A549 (cell line): ENCODE measurements around the gene PIP4K2B. TPM values are rescaled to one million over a fixed set of nuclear protein-coding genes. Genes with fewer than 3 reads are reported as not detected.

Experiments used
- ATAC-seq, 2 experiments: fragments of 200-7000 bp in 1 of 2; fragments of >200 bp in 1 of 2; cut with Nextera tagmentation in 1 of 2; cut with Tn5 transposase in 1 of 2; 3 replicates each; pipeline versions ENCODE4 v1.8.0 to v1.9.1; 2018 to 2020; ENCODE audit warnings: mild to moderate bottlenecking in 1 of 2, moderate library complexity in 1 of 2
- CTCF ChIA-PET: fragments of 300-600 bp; sonication (Branson Sonifier 250); formaldehyde crosslinking; extraction: SDS; loops from one replicate; lab custom pipeline; 2021; ENCODE audit warnings: antibody characterized with exemption, inconsistent platforms; lab: Yijun Ruan, JAX
- POLR2A ChIA-PET: fragments of 350-600 bp; formaldehyde crosslinking; extraction: SDS; loops from one replicate; lab custom pipeline; 2021; ENCODE audit warnings: antibody characterized with exemption, inconsistent platforms; lab: Yijun Ruan, JAX
- DNase-seq, 2 experiments: peaks; one replicate each; pipeline versions ENCODE4 v3.0.0 to v3.0.0-alpha.2; 2011 to 2016; ENCODE audit warnings: low read depth in 1 of 2, low spot score in 1 of 2
- FAIRE-seq: peaks from 2 replicates; lab custom pipeline; 2011; peaks lifted over from hg19 to GRCh38; lab: Jason Lieb, UNC
- H3K27ac ChIP-seq, 2 experiments: fragments of >200 bp; sonication (Bioruptor Twin); formaldehyde crosslinking; 3 replicates each; pipeline ENCODE4 v1.5.1; 2016 to 2017
- H3K4me1 ChIP-seq: fragments of >200 bp; sonication (Bioruptor Twin); formaldehyde crosslinking; 3 replicates; pipeline ENCODE4 v1.6.1; 2016
- H3K4me2 ChIP-seq: fragments of >200 bp; sonication (Bioruptor Twin); formaldehyde crosslinking; 3 replicates; pipeline ENCODE4 v1.6.1; 2016
- H3K4me3 ChIP-seq: fragments of >200 bp; sonication (Bioruptor Twin); formaldehyde crosslinking; 3 replicates; pipeline ENCODE4 v1.5.1; 2016
- H3K9me3 ChIP-seq: fragments of >200 bp; sonication (Bioruptor Twin); formaldehyde crosslinking; 3 replicates; pipeline ENCODE4 v1.6.1; 2016
- CHD4 ChIP-seq: fragments of 200-600 bp; sonication (generic); IDR thresholded peaks from 2 replicates; pipeline ENCODE4 v1.6.1; 2016; ENCODE audit warnings: antibody characterized with exemption, mild to moderate bottlenecking, borderline replicate concordance
- EHF ChIP-seq: fragments of 250-450 bp; sonication (Bioruptor Pico); IDR thresholded peaks from 2 replicates; pipeline ENCODE4 v1.5.0; 2020; ENCODE audit warnings: mild to moderate bottlenecking
- FOSL2 ChIP-seq, 2 experiments: fragments of 450-650 bp in 1 of 2; fragments of >200 bp in 1 of 2; sonication (Bioruptor Twin) in 1 of 2; formaldehyde crosslinking; IDR thresholded peaks; 2 replicates each; pipeline versions ENCODE4 v1.5.0 to v1.6.1; 2016 to 2020; ENCODE audit warnings: mild to moderate bottlenecking in 1 of 2, moderate library complexity in 1 of 2
- GATA3 ChIP-seq: IDR thresholded peaks from 2 replicates; pipeline ENCODE4 v1.6.1; 2012; ENCODE audit warnings: borderline replicate concordance
- HDAC2 ChIP-seq: fragments of 200-600 bp; sonication (generic); IDR thresholded peaks from 2 replicates; pipeline ENCODE4 v1.6.1; 2016
- HOXA7 ChIP-seq: fragments of 250-450 bp; sonication (Bioruptor Pico); IDR thresholded peaks from 2 replicates; pipeline ENCODE4 v1.5.0; 2020; ENCODE audit warnings: mild to moderate bottlenecking, moderate library complexity
- HOXB5 ChIP-seq: fragments of 250-450 bp; sonication (Bioruptor Pico); IDR thresholded peaks from 2 replicates; pipeline ENCODE4 v1.5.0; 2020; ENCODE audit warnings: mild to moderate bottlenecking, moderate library complexity
- JUN ChIP-seq, 2 experiments: fragments of >200 bp; sonication (Bioruptor Twin); formaldehyde crosslinking; IDR thresholded peaks; 2 replicates in 1 of 2; 3 replicates in 1 of 2; pipeline ENCODE4 v1.6.1; 2016 to 2017
- JUNB ChIP-seq: fragments of >200 bp; sonication (Bioruptor Twin); formaldehyde crosslinking; IDR thresholded peaks from 2 replicates; pipeline ENCODE4 v1.6.1; 2016
- KDM1A ChIP-seq: fragments of 200-600 bp; sonication (generic); IDR thresholded peaks from 2 replicates; pipeline ENCODE4 v1.6.1; 2016; ENCODE audit warnings: low read depth, mild to moderate bottlenecking
- MAFK ChIP-seq: fragments of 450-650 bp; IDR thresholded peaks from 2 replicates; pipeline ENCODE4 v1.6.1; 2014; ENCODE audit not compliant: partially characterized antibody
- NR3C1 ChIP-seq: fragments of >200 bp; sonication (Bioruptor Twin); formaldehyde crosslinking; IDR thresholded peaks from 3 replicates; pipeline ENCODE4 v1.6.1; 2017
- POLR2A ChIP-seq: IDR thresholded peaks from 2 replicates; pipeline ENCODE4 v1.6.1; 2012; ENCODE audit warnings: mild to moderate bottlenecking, low read length
- RARB ChIP-seq: fragments of 250-450 bp; sonication (Bioruptor Pico); IDR thresholded peaks from 2 replicates; pipeline ENCODE4 v1.8.0; 2021; ENCODE audit warnings: mild to moderate bottlenecking, moderate library complexity
- RCOR1 ChIP-seq: fragments of 150-350 bp; IDR thresholded peaks from 2 replicates; pipeline ENCODE4 v1.6.1; 2014; ENCODE audit warnings: antibody characterized with exemption, low read length, low read depth
- RFX5 ChIP-seq: fragments of 450-650 bp; IDR thresholded peaks from 2 replicates; pipeline ENCODE4 v1.7.1; 2014; ENCODE audit warnings: antibody characterized with exemption, mild to moderate bottlenecking, moderate library complexity
- ZC3H11A ChIP-seq: fragments of 450-650 bp; IDR thresholded peaks from 2 replicates; pipeline ENCODE4 v1.6.1; 2014; ENCODE audit warnings: antibody characterized with exemption, mild to moderate bottlenecking
- WGBS: methylation state at CpG from one replicate; pipeline ENCODE4 v1.1.6; 2017; ENCODE audit errors: missing lambda C conversion rate; 5-methylcytosine and 5-hydroxymethylcytosine counted together
- polyA plus RNA-seq, 4 experiments: library from polyadenylated mRNA; depleted of rRNA in 3 of 4; stranded (reverse); fragments of >200 nt; fragmentation: RNase III in 1 of 4; extraction: RNeasy Plus Mini Kit Qiagen cat#74134 plus additional on column Dnase treatment in 1 of 4; gene quantifications; 2 replicates in 3 of 4; 3 replicates in 1 of 4; pipeline ENCODE4 v1.2.3, GENCODE V29; 2011 to 2017
- TF ChIP-seq, protein P1 (sequence below): fragments of 250-450 bp; sonication (Bioruptor Pico); IDR thresholded peaks from 2 replicates; pipeline ENCODE4 v1.5.0; 2021; ENCODE audit warnings: mild to moderate bottlenecking, moderate library complexity, borderline replicate concordance
- TF ChIP-seq, protein P2 (sequence below): IDR thresholded peaks from 2 replicates; pipeline ENCODE4 v1.6.1; 2012; ENCODE audit warnings: low read depth, borderline replicate concordance
- TF ChIP-seq, protein P3 (sequence below): fragments of 150-350 bp; IDR thresholded peaks from 2 replicates; pipeline ENCODE4 v1.6.1; 2014; ENCODE audit warnings: low read depth, mild to moderate bottlenecking, low read length

The PIP4K2B gene
- polyA plus RNA-seq, 2 of the 4 experiments (the other 2 are of a cell fraction), result 40.3 to 53.7 TPM

DNA sequence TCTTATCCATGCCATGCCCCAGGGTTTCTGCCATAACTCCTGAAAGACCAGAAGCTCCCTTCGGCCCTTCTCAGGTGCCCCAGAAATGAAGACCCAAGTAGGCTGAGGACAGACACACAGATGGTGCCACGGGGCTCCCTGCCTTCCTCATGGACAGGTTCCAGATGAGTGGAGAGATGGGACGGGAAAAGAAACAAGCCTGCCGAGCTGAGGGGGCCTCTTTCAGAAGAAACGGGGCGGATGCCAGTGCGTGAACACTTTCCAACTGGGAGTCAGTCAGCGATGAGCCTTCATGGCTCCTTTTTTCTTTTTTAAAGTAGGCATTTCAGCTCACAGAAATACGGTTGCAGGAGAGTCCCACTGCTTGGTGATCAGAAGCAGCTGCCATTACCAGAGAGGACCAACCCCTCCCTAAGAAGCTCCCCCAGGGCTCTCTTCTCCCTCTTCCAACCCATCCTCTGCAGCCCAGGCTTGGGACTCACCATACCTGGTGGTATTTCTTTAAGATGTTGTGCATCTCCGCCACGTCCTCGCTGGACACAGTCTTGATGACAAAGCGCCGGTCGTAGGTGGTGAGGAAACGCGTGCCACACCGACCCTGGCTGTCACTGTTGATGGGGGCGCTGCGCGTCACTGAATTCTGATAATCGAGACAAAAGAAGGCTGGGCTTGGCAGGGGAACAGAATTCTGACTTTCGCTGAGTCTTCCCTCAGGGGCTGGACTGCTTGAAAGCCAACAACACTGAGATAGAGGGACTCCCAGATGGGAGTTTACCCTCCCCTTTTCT, 19.2 kb downstream of the PIP4K2B start (continued):
- TF ChIP-seq, protein P1, sequence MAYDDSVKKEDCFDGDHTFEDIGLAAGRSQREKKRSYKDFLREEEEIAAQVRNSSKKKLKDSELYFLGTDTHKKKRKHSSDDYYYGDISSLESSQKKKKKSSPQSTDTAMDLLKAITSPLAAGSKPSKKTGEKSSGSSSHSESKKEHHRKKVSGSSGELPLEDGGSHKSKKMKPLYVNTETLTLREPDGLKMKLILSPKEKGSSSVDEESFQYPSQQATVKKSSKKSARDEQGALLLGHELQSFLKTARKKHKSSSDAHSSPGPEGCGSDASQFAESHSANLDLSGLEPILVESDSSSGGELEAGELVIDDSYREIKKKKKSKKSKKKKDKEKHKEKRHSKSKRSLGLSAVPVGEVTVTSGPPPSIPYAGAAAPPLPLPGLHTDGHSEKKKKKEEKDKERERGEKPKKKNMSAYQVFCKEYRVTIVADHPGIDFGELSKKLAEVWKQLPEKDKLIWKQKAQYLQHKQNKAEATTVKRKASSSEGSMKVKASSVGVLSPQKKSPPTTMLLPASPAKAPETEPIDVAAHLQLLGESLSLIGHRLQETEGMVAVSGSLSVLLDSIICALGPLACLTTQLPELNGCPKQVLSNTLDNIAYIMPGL (CRISPR knock-in tag), result no peak
- no peak for TF ChIP-seq NR3C1
- no peak for TF ChIP-seq MAFK
- TF ChIP-seq, protein P2, sequence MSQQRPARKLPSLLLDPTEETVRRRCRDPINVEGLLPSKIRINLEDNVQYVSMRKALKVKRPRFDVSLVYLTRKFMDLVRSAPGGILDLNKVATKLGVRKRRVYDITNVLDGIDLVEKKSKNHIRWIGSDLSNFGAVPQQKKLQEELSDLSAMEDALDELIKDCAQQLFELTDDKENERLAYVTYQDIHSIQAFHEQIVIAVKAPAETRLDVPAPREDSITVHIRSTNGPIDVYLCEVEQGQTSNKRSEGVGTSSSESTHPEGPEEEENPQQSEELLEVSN, result no peak
- no peak for TF ChIP-seq EHF (CRISPR knock-in tag)
- TF ChIP-seq HOXB5 (CRISPR knock-in tag), result no peak
- no peak for TF ChIP-seq RFX5
- no peak for TF ChIP-seq RARB (CRISPR knock-in tag)
- no peak for TF ChIP-seq POLR2A
- TF ChIP-seq ZC3H11A, result no peak
- TF ChIP-seq GATA3, result no peak

DNA sequence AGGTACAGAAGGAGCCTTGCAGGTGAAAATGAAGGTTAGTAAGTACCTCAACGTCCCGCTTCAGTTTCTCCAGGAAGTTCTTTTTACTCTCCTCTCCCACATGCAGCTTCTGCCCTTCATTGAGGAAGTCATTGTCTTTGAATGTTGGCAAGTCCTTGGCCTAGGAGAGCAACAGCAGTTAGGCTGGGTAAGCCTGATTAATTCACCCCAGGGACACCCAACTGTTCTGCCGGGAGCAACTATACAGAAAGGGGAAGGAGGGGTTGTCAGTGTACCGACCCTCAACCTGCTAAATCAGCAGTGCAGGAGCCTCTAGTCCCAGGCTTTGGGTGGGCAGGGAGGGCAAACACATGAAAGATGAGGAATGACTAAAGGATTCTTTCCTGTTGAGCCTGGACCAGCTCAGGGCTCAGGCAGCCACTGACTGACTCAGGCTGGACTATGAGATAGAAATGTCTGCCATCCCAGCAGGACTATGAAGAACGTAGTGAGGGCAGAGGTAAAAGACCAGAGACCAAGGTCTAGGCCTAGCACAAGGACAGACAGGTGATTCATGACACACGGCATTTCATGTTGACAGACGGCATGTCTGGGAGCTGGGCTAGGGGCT, 21.6 kb downstream of the PIP4K2B start:
- DNase-seq (no peak), FAIRE-seq (no peak)
- H3K4me1 ChIP-seq, result no peaks in the 10 kb centered on the region
- H3K4me3 ChIP-seq, result no peak overlapping the region
- WGBS, result 74% methylated on average over 7 of the region's 7 CpGs
- H3K4me2 ChIP-seq, result no peak overlapping the region
- no peak for TF ChIP-seq HDAC2
- TF ChIP-seq HOXA7 (CRISPR knock-in tag), result no peak
- TF ChIP-seq, protein P2, result no peak
- TF ChIP-seq, all 56 proteins: peak for 0
- no peak for ATAC-seq
- no peaks in the 10 kb centered on the region for H3K9me3 ChIP-seq
- ChIA-PET CTCF (interaction anchor here (1.3 to 2.6 kb wide), 4 partner anchors 11 to 45 kb away, joined by 3 to 11 read pairs (median 5); no protein-coding TSS in a partner anchor), POLR2A (interaction anchor here (0.9 kb wide), 1 partner anchor 11 kb away, joined by 3 read pairs; no protein-coding TSS in a partner anchor)
- no peak overlapping the region for H3K27ac ChIP-seq

DNA sequence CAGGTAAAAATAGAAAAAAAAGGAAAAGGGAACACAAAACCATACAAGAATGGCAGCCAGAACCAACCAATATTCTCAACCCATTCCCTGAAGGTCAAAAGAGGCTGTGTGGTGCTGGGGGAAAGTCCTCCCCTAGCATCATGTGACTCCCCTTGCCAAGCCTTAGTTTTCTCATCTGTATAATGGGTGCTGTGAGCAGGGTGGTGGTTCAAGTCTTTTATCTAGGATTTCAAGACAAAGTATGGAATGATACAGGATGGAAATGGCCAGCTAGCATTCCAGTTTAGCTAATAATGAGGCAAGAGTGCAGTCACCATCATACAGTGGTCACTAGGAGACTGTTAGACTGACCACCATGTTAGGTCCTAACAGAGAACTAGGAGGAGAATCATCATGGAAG, 26.1 kb downstream of the PIP4K2B start:
- POLR2A ChIA-PET, result no interaction called here
- DNase-seq, result no peak
- no peak for ATAC-seq
- H3K4me1 ChIP-seq, result no peaks in the 10 kb centered on the region
- no peak for TF ChIP-seq JUNB
- 0 out of 2 replicates have a peak, but pooled peaks have one; percentile 33 for TF ChIP-seq CHD4
- TF ChIP-seq KDM1A, result 0 out of 2 replicates have a peak, but pooled peaks have one; percentile 43
- TF ChIP-seq, all 56 proteins: peak for 2
- CTCF ChIA-PET, result interaction anchor here (0.6 to 3.7 kb wide), 4 partner anchors 10 to 38 kb away, joined by 3 to 12 read pairs (median 4); no protein-coding TSS in a partner anchor
- H3K4me2 ChIP-seq, result no peak overlapping the region
- no peak overlapping the region for H3K4me3 ChIP-seq
- H3K9me3 ChIP-seq, result no peaks in the 10 kb centered on the region
- no peak for FAIRE-seq
- H3K27ac ChIP-seq, result no peak overlapping the region

DNA sequence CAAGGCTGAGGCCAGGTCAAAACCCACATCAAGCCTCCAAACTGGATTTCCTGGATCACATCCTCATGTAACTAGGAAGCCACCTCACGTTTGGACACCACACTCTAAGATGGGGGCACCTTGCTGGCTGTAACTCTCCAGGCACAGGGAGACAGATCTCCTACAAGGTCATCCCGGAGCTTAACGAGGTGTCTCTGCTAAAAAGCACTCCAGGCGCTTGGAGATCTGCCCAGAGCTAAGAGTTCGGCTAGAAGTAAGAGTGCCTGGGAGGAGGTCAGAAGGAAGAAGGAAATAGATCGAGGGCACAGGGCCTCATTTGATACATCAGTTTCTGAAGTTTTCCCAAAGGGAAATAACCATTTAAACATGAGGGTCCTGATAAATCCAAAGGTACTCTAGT, 30.9 kb downstream of the PIP4K2B start:
- Histone ChIP-seq H3K9me3 (no peaks in the 10 kb centered on the region), H3K27ac (no peak overlapping the region)
- TF ChIP-seq NR3C1, result no peak
- no peak for TF ChIP-seq GATA3
- no peak for TF ChIP-seq ZC3H11A
- TF ChIP-seq, protein P1 (CRISPR knock-in tag), result no peak
- no peak for TF ChIP-seq RCOR1
- no peak for TF ChIP-seq FOSL2 (IDR thresholded peaks at IDR 0.05)
- no peak for TF ChIP-seq FOSL2 (CRISPR knock-in tag; IDR thresholded peaks at IDR 0.05)
- TF ChIP-seq, protein P3, sequence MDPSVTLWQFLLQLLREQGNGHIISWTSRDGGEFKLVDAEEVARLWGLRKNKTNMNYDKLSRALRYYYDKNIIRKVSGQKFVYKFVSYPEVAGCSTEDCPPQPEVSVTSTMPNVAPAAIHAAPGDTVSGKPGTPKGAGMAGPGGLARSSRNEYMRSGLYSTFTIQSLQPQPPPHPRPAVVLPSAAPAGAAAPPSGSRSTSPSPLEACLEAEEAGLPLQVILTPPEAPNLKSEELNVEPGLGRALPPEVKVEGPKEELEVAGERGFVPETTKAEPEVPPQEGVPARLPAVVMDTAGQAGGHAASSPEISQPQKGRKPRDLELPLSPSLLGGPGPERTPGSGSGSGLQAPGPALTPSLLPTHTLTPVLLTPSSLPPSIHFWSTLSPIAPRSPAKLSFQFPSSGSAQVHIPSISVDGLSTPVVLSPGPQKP, result no peak
- TF ChIP-seq JUN (IDR thresholded peaks at IDR 0.05), result no peak
- TF ChIP-seq, all 56 proteins: peak for 0
- H3K4me1 ChIP-seq, result no peaks in the 10 kb centered on the region
- FAIRE-seq (no peak), ATAC-seq (no peak; a peak in 1 of 6 replicates), DNase-seq (no peak)
- H3K4me2 ChIP-seq, result no peak overlapping the region
- WGBS, result 78% methylated on average over 6 of the region's 6 CpGs
- ChIA-PET POLR2A (no interaction called here), CTCF (interaction anchor here (0.7 to 2.0 kb wide), 3 partner anchors 8 to 33 kb away, joined by 3 to 9 read pairs (median 3); no protein-coding TSS in a partner anchor)
- H3K4me3 ChIP-seq, result no peak overlapping the region
